ENCODE results near the gene TNK2.
"Not testable (repeated sequence)": the region's sequence is repeated elsewhere in the genome, so short reads cannot be mapped to it uniquely, and the experiment has no call there.

The TNK2 gene

DNA sequence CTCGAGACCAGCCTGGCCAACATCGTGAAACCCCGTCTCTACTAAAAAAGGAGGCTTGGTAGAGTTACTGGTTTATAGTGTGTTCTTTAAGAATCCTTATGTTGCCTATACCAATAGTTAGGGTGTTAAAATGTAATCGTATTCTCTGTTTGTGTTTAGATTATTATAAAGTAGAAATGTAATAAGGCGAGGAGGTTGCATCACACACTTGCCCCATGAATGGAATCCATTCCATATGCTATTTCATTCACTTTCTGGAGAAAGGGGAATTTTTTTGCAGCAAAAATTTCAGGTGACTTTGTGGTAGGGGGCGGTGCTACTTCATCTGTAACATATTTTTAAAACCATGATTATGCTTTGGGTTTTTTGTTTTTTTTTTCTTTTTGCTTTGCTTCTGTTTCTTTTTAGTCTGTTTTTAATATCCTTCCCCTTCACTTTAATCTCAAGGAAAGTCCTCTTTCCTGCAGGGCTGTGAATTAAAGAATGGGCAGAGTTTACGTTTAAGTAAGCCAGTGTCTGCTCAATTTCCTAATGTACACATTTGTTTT, 63.6 kb downstream of the TNK2 start:
- DNase-seq = no peak

DNA sequence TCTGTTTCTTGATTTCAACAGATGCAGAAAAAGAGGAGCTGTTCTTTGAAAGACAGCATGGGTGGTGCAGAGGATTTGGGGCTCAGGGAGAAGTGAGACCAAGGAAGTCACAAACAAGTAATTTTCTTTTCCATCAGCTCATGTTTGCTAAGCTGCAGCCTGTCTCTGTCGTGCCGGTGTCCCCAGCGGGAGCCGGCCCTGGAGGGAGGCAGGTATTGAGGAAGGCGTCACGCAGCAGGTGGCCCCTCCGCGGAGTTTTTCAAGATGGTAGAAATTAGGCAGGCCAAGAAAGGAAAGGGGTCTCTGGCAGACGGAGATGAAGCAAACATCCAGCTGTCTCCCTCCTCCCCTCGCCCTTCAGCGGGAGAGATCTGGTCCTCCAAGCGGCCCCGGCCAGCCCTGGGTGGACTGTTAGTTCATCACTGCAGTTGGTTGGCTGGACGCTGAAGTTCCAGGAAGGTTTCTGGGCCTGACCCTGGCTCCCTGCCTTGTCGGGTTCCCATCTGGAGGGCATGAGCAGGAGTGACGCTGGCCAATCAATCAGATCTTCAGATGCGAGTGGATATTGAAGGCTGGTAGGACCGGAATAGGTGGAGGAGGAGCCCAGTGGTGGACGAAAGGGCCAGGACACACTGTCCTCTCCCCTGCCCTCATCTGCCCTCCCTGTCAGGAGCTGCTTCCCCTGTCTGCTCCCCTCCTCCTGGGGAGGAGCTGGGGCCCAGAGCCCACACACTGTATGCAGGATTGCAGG, 68.9 kb downstream of the TNK2 start:
- DNase-seq = no peak

DNA sequence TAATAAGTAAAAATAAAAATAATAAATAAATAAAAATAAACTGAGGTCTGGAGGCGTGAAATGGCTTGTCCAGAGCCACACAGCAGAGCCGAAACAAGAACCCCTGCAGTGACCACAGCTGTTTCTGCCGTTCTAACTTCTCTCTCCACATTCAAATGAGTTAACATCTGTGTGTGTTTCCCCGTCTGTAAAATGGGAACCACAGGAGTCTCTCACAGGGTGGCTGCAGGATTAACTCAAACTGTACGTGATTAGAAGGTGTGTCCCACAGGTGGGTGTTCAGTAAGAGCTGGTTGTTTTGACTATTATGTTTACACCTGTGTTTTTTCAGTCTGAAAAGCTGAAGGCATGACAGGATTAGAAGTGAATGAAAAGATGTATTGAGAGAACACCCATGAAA, 69.6 kb downstream of the TNK2 start:
- no peak for DNase-seq

DNA sequence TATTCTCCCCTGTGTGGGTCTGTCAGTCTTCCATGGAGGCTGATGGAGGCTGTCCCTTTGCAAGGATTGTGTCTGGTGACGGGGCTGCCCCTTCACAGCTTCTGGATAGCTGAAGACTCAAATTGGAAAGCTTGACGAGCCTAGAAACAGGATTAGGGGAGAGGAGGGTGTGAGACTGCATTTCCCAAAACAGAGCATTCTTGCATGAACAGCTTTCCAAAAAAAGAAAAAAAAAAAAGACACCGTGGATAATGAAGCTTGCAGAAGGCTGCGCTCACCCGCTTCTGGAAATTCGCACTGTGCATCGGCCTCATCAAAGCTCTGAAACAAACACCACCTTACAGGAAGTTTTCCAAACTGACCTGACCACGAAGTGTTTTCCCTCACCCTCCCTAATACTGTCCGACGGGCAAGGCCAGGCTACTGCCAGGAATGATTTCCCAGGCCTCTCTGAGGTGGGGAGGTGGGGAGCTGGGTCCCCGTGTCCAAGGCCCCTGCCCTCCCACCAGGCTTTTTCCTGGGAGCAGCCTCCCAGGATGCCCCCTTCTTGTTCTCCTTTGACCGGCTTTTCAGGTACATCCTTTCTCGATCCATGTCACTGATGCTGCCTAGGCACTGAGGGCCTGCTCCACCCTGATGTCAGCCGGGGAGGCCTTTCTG, 71.7 kb downstream of the TNK2 start:
- DNase-seq = no peak

DNA sequence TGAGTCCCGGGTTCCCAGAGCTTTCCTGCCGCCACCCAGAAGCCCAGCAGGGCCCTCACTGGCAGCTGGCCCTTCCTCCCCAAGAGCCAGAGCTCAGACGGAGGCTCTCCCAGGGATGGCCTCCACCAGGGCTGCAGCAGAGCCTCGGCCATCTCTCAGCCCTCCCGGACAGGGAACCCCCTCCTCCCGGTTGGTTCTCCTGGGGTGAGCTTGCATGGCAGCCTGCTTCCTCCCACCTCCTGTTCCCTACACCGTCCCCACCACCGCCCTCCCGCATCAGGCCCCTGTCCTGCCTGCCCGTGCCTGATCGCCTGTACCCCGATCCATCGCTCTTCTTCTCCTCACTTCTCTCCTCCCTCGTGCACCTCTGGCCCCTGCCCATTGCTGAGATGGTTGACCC, 72.6 kb downstream of the TNK2 start:
- DNase-seq = no peak

DNA sequence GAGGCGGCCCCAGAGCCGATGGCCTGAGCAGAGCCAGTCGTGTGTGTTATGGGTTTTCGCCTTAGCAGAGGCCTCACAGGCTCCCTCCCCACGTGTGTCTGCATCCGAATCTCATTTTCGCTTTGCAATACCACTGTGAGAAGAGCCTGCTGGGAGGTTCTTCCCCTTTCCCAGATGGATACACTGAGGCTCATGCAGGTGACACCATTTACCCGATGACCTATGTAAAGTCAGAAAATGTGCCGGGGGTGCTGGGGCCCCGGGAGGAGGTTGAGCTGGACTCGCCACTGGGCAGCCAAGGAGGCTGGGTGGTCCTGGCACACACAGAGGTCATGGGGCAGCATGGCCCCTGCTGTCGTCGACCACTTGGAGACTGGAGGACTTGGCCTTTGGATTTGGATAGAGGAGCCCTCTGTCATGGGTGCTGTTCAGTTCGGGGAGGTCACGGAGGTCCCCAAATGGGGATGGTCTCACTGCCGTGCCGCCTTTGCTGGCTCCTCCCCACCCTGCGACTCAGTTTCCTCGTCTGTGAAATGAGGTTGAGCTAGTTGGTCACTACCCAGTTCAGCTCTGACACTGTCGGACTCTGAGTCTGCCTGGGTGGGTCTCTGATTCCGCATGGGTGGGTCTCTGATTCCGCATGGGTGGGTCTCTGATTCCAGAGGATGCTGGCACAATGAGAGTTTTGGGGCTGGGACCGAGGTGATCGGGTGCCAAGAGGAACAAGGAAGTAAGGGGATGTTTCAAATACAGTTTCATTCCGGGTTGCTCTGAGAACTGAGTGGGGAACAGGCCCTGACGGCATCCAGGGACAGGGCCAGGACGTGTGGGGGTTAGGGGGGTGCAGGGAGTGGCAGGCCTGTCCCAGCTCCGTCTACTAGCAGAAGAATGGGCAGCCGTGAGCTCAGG, 73.4 kb downstream of the TNK2 start:
- no peak for DNase-seq

DNA sequence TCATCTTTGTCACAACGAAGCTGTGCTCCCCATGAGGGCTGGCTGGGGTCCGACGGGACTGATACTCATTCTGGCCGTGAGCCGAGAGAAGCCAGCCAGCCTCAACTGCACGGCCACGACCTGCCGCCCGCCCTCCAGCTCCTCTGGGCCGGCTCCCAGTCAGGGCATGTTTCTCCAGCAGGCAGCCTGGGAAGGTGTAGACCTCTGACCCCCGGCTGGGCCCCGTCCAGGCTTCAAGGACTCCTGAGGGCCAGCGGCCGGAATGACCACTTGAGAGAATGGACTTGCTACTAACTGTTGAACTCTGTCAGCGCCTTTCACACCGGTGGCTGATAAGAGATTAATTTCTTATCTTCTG, 78.5 kb downstream of the TNK2 start:
- DNase-seq = no peak

DNA sequence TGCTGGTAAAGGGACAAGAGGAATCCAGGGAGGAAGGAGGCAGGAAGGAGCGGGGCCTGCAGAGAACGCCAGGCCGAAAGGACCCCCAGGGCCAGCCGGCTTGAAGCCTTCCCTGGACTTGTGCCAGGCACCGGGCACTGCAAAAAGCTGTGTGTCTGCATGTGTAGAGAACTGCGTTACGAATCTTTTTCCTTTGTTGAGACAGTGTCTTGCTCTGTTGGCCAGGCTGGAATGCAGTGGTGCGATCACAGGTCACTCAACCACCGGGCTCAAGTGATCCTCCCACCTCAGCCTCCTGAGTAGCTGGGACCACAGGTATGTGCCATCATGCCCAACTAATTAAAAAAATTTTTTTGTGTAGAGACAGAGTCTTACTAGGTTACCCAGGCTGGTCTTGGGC, 79.6 kb downstream of the TNK2 start:
- DNase-seq = no peak

DNA sequence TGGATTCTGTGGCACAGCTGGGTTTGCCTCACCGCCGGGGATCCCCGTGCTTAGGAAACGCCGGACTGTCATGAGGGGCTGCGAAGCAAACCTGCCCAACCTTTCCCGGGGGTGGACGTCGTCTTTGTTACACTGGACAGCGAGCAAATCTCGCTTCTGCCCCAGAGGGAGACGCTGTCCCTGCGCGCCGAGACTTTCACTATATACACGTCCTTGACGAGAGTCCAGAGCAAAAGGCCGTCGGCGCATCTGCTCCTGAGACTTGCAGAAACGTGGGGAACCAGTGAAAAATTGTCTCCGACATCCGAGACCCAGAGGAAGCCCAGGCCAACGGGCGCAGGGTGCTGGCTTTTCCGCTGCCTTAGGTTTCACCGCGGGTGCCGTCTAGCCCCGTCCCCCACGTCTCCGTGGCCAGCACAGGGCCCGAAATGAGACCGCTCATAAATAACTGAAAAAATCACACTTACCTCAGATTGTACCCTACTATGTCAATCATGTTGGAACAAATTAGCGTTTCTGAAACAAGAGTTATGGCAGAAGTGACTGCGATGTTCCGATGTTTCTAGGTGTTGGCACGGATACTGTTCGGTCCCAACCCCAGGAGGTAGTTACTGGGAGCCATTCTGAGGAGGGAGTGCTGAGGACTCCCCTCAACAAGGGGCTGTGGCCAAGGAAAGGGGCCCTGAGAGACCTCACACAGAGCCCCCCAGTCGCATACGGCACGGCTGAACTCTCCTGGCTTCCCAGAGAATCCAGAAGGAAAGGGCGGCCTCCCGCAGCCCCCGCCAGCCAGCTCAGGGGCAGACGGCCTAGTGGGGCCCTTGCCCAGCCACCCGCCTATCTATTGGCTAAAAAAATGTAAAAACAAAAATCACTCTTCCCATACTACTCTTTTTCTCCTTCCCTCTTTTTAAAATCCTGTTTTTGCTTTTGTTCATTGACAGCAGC, 82.2 kb downstream of the TNK2 start:
- DNase-seq = no peak

DNA sequence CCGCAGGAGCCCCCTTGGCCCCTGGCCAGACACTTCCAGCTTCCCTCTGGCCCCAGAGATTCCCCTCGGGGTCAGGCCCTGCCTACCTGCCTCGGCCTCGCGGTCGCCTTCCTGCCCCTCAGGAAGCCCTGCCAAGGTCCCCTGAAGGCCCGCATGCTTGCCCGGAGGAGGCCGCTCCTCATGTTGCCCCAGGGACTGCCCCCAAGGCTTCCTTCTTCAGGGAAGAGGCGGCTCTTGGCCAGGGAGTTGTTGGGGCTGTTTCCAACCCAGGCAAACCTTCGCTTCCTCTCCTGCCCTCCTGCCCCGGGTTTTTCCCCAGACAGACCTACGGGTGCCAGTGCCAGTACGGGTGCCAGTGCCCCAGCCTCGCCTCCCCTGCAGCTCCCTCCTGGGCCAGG, 83.2 kb downstream of the TNK2 start:
- DNase-seq = no peak

DNA sequence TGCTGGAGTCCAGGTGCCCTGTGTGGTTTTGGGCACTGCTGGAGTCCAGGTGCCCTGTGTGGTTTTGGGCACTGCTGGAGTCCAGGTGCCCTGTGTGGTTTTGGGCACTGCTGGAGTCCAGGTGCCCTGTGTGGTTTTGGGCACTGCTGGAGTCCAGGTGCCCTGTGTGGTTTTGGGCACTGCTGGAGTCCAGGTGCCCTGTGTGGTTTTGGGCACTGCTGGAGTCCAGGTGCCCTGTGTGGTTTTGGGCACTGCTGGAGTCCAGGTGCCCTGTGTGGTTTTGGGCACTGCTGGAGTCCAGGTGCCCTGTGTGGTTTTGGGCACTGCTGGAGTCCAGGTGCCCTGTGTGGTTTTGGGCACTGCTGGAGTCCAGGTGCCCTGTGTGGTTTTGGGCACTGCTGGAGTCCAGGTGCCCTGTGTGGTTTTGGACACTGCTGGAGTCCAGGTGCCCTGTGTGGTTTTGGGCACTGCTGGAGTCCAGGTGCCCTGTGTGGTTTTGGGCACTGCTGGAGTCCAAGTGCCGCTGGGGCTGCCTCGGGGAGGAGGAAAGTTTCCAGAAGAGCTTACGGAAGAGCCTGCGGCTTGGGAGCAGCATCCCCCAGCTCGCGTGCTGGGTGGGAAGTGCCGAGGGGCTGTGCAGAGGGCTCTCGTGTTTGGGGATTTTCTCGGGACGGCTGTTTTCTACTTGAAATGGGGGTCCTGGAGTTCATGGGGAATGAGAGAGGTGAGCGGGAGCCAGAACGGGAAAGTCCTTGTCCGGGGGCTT, 83.7 kb downstream of the TNK2 start:
- DNase-seq = not testable (repeated sequence)

DNA sequence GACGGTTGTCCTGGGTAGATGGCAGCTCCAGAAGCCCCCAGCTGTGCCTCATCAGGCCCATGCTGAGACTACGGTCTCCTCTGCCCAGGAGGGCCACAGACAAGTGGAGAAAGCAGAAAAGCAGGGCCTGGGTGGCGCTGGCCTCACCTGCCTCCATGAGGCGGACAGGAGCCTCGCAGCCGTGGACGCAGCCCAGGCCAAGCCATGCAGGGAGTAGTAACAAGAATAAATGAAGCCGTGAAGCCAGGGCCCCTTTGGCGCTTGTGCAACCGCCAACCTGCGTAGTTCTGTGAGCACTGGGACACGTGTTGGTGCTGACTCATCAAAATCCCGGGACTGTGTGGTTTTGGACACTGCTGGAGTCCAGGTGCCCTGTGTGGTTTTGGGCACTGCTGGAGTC, 84.4 kb downstream of the TNK2 start:
- no peak for DNase-seq

DNA sequence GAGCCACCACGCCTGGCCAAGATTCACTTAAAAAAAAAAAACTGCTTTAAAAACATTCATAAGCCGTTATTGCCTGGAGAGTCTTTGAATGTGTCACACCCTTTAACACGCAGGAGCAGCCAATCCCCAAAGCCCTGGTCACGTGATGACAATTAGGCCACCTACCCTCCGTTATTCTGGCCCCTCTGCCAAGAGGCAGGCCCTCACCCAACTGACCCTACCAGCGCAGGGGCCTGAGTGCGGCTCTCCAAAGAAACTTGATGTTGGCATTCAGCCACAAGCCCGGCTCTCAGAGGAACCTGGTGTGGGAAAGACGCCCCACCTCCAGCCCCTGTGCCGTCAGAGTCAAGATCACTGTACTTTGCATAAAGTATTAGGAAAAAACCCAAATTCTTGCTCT, 85.1 kb downstream of the TNK2 start:
- DNase-seq = no peak

DNA sequence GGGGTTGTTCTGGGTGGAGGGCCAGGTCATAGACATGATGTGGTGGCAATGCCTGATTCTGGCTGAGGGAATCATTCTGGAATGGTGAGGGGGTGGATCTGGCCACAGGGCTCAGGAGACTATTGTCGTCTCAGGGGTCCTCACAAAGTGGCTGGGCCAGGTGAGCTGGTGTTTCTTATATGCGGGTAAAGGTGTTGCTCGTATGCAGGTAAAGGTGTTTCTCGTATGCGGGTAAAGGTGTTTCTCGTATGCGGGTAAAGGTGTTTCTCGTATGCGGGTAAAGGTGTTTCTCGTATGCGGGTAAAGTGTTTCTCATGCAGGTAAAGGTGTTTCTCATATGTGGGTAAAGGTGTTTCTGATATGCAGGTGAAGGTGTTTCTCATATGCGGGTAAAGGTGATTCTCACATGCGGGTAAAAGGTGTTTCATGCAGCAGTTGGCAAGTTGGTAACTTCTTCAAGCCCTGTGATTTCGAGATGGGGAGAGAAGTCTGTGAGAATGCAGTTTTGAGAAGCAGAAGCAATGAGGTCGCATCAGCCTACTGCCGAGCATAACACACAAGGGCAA, 86.1 kb downstream of the TNK2 start:
- DNase-seq = no peak

DNA sequence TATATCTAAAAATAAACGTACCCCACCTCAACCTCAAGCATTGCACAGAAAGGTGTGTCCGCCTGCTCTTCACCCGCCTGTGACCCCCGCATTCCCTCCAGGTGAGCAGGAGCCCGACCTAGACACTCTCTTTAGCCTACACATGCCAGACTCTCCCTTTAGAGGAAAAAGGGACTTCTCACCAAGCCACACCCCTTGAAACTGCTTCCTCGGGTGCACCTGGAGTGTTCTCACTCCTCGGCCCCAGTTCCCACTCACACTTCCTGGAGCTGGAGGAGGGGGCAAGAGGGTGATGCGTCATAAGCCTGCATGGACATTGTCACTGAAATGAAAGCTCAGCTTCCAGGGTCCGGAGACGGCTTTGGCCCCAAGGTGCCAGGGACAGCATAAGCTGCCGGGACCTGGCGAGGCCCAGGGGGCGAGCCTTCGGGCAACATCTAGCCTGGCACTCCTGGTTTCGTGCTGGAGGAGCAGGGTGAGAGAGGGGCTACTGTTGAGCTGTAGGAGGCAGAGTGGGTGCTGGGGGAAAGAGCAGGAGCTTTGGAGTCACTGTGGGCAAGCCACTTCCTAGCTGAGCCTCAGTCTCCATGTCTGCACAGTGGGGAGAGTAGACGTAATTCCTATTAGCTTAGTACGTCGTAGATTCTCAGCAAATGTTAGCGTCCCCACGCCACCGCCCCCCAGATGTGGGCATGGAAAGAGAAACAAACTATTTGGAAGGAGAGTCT, 86.8 kb downstream of the TNK2 start:
- DNase-seq = no peak

DNA sequence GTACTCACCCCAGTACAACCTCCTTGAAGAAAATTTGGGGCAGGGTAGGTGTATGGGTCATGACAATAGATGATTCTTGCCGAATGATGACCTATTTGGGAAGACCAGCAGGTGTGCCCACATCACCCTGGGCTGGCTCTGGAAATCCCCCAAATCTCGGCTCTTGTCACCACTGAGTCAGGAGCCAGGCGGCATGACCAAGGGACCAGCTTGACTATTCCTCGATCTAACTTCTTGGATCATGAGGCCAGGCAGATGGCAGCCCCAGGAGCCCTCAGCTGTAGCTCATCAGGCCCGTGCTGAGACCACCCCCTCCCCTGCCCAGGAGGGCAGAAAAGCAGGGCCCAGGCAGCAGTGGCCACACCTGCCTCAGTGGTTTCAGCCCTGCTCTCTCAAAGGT, 87.5 kb downstream of the TNK2 start:
- DNase-seq = no peak

DNA sequence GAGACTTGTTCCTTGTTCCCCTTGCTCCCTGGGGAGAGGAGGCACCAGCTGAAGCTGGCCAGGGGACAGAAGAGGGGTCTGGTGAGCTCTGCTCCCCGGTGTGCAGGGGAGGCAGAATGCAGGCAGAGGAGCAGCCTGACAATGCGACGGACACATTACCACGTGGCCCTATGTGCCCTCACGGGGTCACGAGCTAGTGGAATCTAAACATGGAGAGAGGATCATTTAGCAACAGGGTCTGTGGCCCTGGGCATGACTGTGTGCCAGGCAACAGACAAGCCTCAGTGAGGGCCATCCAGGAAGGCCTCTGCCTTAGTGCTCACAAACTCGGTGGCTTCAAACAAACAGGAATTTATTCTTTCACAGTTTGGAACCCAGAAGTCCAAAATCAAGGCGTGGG, 88.2 kb downstream of the TNK2 start:
- no peak for DNase-seq

DNA sequence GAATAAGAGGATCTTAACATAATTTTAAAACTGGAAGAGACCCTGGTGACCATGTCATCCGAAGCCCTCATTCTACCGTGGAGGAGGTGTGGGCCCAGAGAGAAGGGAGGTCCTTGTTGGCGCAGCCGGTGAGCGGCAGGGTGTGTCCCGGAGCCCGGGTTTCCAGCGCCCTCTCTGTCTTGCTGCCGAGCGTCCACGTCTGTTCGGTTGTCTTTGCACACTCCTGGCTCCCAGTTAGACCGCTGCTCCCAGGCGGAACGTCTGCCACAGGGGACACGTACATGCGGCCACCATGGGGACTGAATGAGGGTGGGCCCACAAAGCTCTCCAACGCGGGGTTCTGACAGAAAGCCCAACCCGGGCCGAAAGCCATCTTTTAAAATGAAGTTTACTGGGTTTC, 90.0 kb downstream of the TNK2 start:
- no peak for DNase-seq

DNA sequence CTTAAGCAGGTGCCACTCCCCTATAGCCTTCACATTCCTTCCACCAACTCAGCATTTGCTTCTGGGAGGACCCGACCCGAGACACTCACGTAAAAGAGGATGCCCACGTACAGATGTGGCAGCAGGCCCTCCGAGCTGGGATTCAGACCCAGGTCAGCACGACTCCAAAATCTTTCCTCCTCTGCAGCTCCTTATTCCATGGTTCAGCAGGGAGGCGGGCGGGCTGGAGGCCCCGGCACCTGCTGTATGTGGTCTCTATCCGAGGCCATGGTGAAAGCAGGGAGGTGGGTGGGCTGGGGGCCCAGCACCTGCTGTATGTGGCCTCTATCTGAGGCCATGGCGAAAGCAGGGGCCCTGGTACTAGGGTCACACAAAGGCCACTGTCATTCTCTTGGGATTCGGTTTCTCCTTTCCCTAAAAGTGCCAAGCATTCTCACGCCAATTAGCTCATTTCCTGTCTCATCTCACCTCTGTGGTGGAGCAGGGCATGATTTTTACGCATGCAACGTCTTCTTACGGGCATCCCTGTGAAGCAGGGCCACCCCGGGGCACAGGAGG, 90.7 kb downstream of the TNK2 start:
- DNase-seq = no peak

DNA sequence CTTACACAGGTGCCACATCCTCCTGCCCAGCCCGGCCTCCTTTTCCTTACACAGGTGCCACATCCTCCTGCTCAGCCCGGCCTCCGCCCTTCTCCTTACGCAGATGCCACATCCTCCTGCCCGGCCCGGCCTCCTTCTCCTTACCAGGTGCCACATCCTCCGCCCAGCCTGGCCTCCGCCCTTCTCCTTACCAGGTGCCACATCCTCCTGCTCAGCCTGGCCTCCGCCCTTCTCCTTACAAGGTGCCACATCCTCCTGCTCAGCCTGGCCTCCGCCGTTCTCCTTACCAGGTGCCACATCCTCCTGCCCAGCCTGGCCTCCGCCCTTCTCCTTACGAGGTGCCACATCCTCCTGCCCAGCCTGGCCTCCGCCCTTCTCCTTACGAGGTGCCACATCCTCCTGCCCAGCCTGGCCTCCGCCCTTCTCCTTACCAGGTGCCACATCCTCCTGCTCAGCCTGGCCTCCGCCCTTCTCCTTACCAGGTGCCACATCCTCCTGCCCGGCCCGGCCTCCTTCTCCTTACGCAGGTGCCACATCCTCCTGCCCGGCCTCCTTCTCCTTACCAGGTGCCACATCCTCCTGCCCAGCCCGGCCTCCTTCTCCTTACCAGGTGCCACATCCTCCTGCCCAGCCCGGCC, 92.0 kb downstream of the TNK2 start:
- DNase-seq = not testable (repeated sequence)

All from suppressor macrophage treated with lipopolysaccharide for 1 hour (primary cell).